Measurements from ENCODE around the gene FBXL4.

The FBXL4 gene

GRCh38 chr6:98834060-98835031 lies 113.4 kb downstream of the FBXL4 start, which contains the start of gene POU3F2:
Gene POU3F2 (plus strand): TSS chr6:98834574. CDS start chr6:98834874, 300 bp downstream.
- Histone ChIP-seq H3K4me3 (ENCODE audit: low read depth in 1 of 2, low read length in 2 of 2) (peak within 1 kb of the TSS in 1 of 2 experiments; percentile 61; a peak in 3 of 4 replicates), H4K20me1 (ENCODE audit: insufficient read depth, low read length) (no peaks in the 10 kb centered on the region), H3K4me1 (ENCODE audit: insufficient read depth, low read length) (peaks cover 9% of the 10 kb centered on the region), H3K27me3 (ENCODE audit: insufficient read depth, low read length, poor library complexity) (no peaks in the 10 kb centered on the region), H3K79me2 (ENCODE audit: insufficient read depth, low read length) (no peaks in the 10 kb centered on the region), H3K36me3 (ENCODE audit: insufficient read depth, low read length) (no peaks in the 10 kb centered on the region), H3K27ac (ENCODE audit: low read length) (no peak within 1 kb of the TSS; the same call in 1 of the 2 replicates), H3K4me2 (ENCODE audit: insufficient read depth, low read length) (peak within 1 kb of the TSS; percentile 65), H2AFZ (ENCODE audit: low read depth, low read length) (peak within 1 kb of the TSS; percentile 55), H3K9me3 (ENCODE audit: insufficient read depth, low read length, severe bottlenecking) (no peaks in the 10 kb centered on the region), H3K9ac (ENCODE audit: low read depth, low read length) (peak within 1 kb of the TSS; percentile 46)
- ATAC-seq (ENCODE audit: insufficient read depth, low read depth) (peak; percentile 90), DNase-seq (peak; percentile 90)
- TF ChIP-seq EZH2 (IDR thresholded peaks at IDR 0.05; ENCODE audit: borderline replicate concordance, low read depth, low read length, severe bottlenecking) (no peak), CTCF (IDR thresholded peaks at IDR 0.05; ENCODE audit: borderline replicate concordance, extremely low read depth, low read length, poor library complexity, severe bottlenecking) (no peak)

- no peak for TF ChIP-seq CTCF (IDR thresholded peaks at IDR 0.05; ENCODE audit: borderline replicate concordance, extremely low read depth, low read length, poor library complexity, severe bottlenecking)
- TF ChIP-seq EZH2 (IDR thresholded peaks at IDR 0.05; ENCODE audit: borderline replicate concordance, low read depth, low read length, severe bottlenecking), result no peak
- Histone ChIP-seq H3K9ac (ENCODE audit: low read depth, low read length) (peak overlapping the region; percentile 39; the same call in 1 of the 2 replicates), H3K36me3 (ENCODE audit: insufficient read depth, low read length) (no peaks in the 10 kb centered on the region), H2AFZ (ENCODE audit: low read depth, low read length) (peak overlapping the region; percentile 55), H4K20me1 (ENCODE audit: insufficient read depth, low read length) (no peaks in the 10 kb centered on the region), H3K79me2 (ENCODE audit: insufficient read depth, low read length) (no peaks in the 10 kb centered on the region), H3K4me3 (ENCODE audit: low read depth in 1 of 2, low read length in 2 of 2) (peak overlapping the region in 1 of 2 experiments; percentile 61; a peak in 2 of 4 replicates), H3K4me1 (ENCODE audit: insufficient read depth, low read length) (peaks cover 9% of the 10 kb centered on the region), H3K27me3 (ENCODE audit: insufficient read depth, low read length, poor library complexity) (no peaks in the 10 kb centered on the region), H3K4me2 (ENCODE audit: insufficient read depth, low read length) (peak overlapping the region; percentile 65), H3K9me3 (ENCODE audit: insufficient read depth, low read length, severe bottlenecking) (no peaks in the 10 kb centered on the region), H3K27ac (ENCODE audit: low read length) (no peak overlapping the region; the same call in 1 of the 2 replicates)
- ATAC-seq (ENCODE audit: insufficient read depth, low read depth) (no peak), DNase-seq (no peak)
Observed at GRCh38 chr6:98833307-98834059, 114.3 kb downstream of the FBXL4 start.

- Histone ChIP-seq H3K27me3 (ENCODE audit: insufficient read depth, low read length, poor library complexity) (no peaks in the 10 kb centered on the region), H3K9me3 (ENCODE audit: insufficient read depth, low read length, severe bottlenecking) (no peaks in the 10 kb centered on the region), H3K4me3 (ENCODE audit: low read depth in 1 of 2, low read length in 2 of 2) (no peak overlapping the region), H3K36me3 (ENCODE audit: insufficient read depth, low read length) (no peaks in the 10 kb centered on the region), H3K4me1 (ENCODE audit: insufficient read depth, low read length) (peaks cover 9% of the 10 kb centered on the region), H3K4me2 (ENCODE audit: insufficient read depth, low read length) (no peak overlapping the region), H3K27ac (ENCODE audit: low read length) (no peak overlapping the region), H2AFZ (ENCODE audit: low read depth, low read length) (no peak overlapping the region), H4K20me1 (ENCODE audit: insufficient read depth, low read length) (no peaks in the 10 kb centered on the region), H3K79me2 (ENCODE audit: insufficient read depth, low read length) (no peaks in the 10 kb centered on the region), H3K9ac (ENCODE audit: low read depth, low read length) (no peak overlapping the region)
- DNase-seq (no peak), ATAC-seq (ENCODE audit: insufficient read depth, low read depth) (no peak)
- TF ChIP-seq CTCF (IDR thresholded peaks at IDR 0.05; ENCODE audit: borderline replicate concordance, extremely low read depth, low read length, poor library complexity, severe bottlenecking), result no peak
- no peak for TF ChIP-seq EZH2 (IDR thresholded peaks at IDR 0.05; ENCODE audit: borderline replicate concordance, low read depth, low read length, severe bottlenecking)
Observed at GRCh38 chr6:98833057-98833306, 114.8 kb downstream of the FBXL4 start.

All from DND-41 (cell line).